Myocyte (in vitro differentiated cells): Measurements from ENCODE around the gene CYB5D1. TPM values are rescaled to one million over a fixed set of nuclear protein-coding genes. Genes with fewer than 3 reads are reported as not detected.

ENCODE experiments used
- DNase-seq: peaks from one replicate; pipeline ENCODE4 v3.0.0-alpha.2; 2012; ENCODE audit warnings: low read depth
- total RNA-seq: library from RNA; depleted of rRNA; stranded (reverse); fragments of >200 nt; gene quantifications from 2 replicates; pipeline ENCODE4 v1.2.3, GENCODE V29; 2014

Gene CYB5D1
- total RNA-seq, 1 donor from 2014 or later: 4.3 TPM

GRCh38 chr17:7844292-7845154 lies 13.3 kb upstream of the CYB5D1 start:
- peak; percentile 97 for DNase-seq

GRCh38 chr17:7845359-7846062 lies 12.3 kb upstream of the CYB5D1 start:
- no peak for DNase-seq

GRCh38 chr17:7846063-7846735 lies 11.6 kb upstream of the CYB5D1 start:
- no peak for DNase-seq

- DNase-seq: no peak
Measured at GRCh38 chr17:7846765-7847661, 10.8 kb upstream of the CYB5D1 start.

- no peak for DNase-seq
Measured at GRCh38 chr17:7848131-7848579, 9.6 kb upstream of the CYB5D1 start.

GRCh38 chr17:7848739-7849129 lies 9.1 kb upstream of the CYB5D1 start:
- no peak for DNase-seq

GRCh38 chr17:7849130-7849750 lies 8.6 kb upstream of the CYB5D1 start:
- DNase-seq: no peak

- no peak for DNase-seq
Measured at GRCh38 chr17:7849751-7850504, 7.9 kb upstream of the CYB5D1 start.

GRCh38 chr17:7850701-7851437 lies 6.9 kb upstream of the CYB5D1 start:
- DNase-seq: no peak

- peak; percentile 74 for DNase-seq
Measured at GRCh38 chr17:7851438-7852261, 6.2 kb upstream of the CYB5D1 start.

- no peak for DNase-seq
Measured at GRCh38 chr17:7852262-7852670, 5.5 kb upstream of the CYB5D1 start.

- no peak for DNase-seq
Measured at GRCh38 chr17:7852919-7853690, 4.7 kb upstream of the CYB5D1 start.

- no peak for DNase-seq
Measured at GRCh38 chr17:7853691-7854038, 4.1 kb upstream of the CYB5D1 start.

GRCh38 chr17:7854078-7854777 lies 3.6 kb upstream of the CYB5D1 start:
- no peak for DNase-seq

- DNase-seq: no peak
Measured at GRCh38 chr17:7854851-7855659, 2.7 kb upstream of the CYB5D1 start, which contains the start of gene TMEM88. Gene TMEM88 (plus strand): TSS chr17:7855066. CDS start chr17:7855075, 9 bp downstream.

- no peak for DNase-seq
Measured at GRCh38 chr17:7855660-7856010, 2.2 kb upstream of the CYB5D1 start.
